ENCODE measurements around the gene KCTD7.
"Not testable (repeated sequence)": the region's sequence is repeated elsewhere in the genome, so short reads cannot be mapped to it uniquely, and the experiment has no call there.

Gene KCTD7

GRCh38 chr7:66639773-66640172, 11.1 kb downstream of the KCTD7 start:
- peaks cover 61% of the 10 kb centered on the region for H3K36me3 ChIP-seq (ENCODE audit: insufficient read depth, low read length)
- no peak overlapping the region for H3K4me3 ChIP-seq (ENCODE audit: low read length)
- no peaks in the 10 kb centered on the region for H3K9me3 ChIP-seq (replicated peaks; ENCODE audit: low read length)
- no peaks in the 10 kb centered on the region for H3K27me3 ChIP-seq (ENCODE audit: control insufficient read depth, insufficient read depth, low read length)
- no peak overlapping the region for H3K9ac ChIP-seq (ENCODE audit: low read depth, low read length)
- H3K4me1 ChIP-seq (ENCODE audit: control insufficient read depth, insufficient read depth, low read length): peaks cover 7% of the 10 kb centered on the region
- no peak overlapping the region for H3K4me2 ChIP-seq (ENCODE audit: low read length)

GRCh38 chr7:66640802-66641525, 12.3 kb downstream of the KCTD7 start:
- no peak overlapping the region for H3K4me2 ChIP-seq (ENCODE audit: low read length)
- no peaks in the 10 kb centered on the region for H3K27me3 ChIP-seq (ENCODE audit: control insufficient read depth, insufficient read depth, low read length)
- no peak overlapping the region for H3K4me3 ChIP-seq (ENCODE audit: low read length)
- peaks cover 63% of the 10 kb centered on the region for H3K36me3 ChIP-seq (ENCODE audit: insufficient read depth, low read length)
- H3K9me3 ChIP-seq (replicated peaks; ENCODE audit: low read length): no peaks in the 10 kb centered on the region
- H3K9ac ChIP-seq (ENCODE audit: low read depth, low read length): no peak overlapping the region
- peaks cover 3% of the 10 kb centered on the region for H3K4me1 ChIP-seq (ENCODE audit: control insufficient read depth, insufficient read depth, low read length)

- peaks cover 63% of the 10 kb centered on the region for H3K36me3 ChIP-seq (ENCODE audit: insufficient read depth, low read length)
Observed at GRCh38 chr7:66641526-66641871, 12.8 kb downstream of the KCTD7 start.

GRCh38 chr7:66642186-66642585, 13.5 kb downstream of the KCTD7 start:
- Histone ChIP-seq H3K4me1 (ENCODE audit: control insufficient read depth, insufficient read depth, low read length) (no peaks in the 10 kb centered on the region), H3K4me2 (ENCODE audit: low read length) (no peak overlapping the region), H3K4me3 (ENCODE audit: low read length) (no peak overlapping the region), H3K36me3 (ENCODE audit: insufficient read depth, low read length) (peaks cover 63% of the 10 kb centered on the region), H3K9ac (ENCODE audit: low read depth, low read length) (no peak overlapping the region), H3K9me3 (replicated peaks; ENCODE audit: low read length) (no peaks in the 10 kb centered on the region), H3K27me3 (ENCODE audit: control insufficient read depth, insufficient read depth, low read length) (no peaks in the 10 kb centered on the region)

More at GRCh38 chr7:66641526-66641871, 12.8 kb downstream of the KCTD7 start:
- Histone ChIP-seq H3K4me1 (ENCODE audit: control insufficient read depth, insufficient read depth, low read length) (no peaks in the 10 kb centered on the region), H3K4me2 (ENCODE audit: low read length) (no peak overlapping the region), H3K9me3 (replicated peaks; ENCODE audit: low read length) (no peaks in the 10 kb centered on the region), H3K4me3 (ENCODE audit: low read length) (no peak overlapping the region), H3K9ac (ENCODE audit: low read depth, low read length) (no peak overlapping the region), H3K27me3 (ENCODE audit: control insufficient read depth, insufficient read depth, low read length) (no peaks in the 10 kb centered on the region)

- Histone ChIP-seq H3K27me3 (ENCODE audit: control insufficient read depth, insufficient read depth, low read length) (no peaks in the 10 kb centered on the region), H3K36me3 (ENCODE audit: insufficient read depth, low read length) (peaks cover 58% of the 10 kb centered on the region), H3K4me1 (ENCODE audit: control insufficient read depth, insufficient read depth, low read length) (no peaks in the 10 kb centered on the region), H3K9ac (ENCODE audit: low read depth, low read length) (no peak overlapping the region), H3K4me2 (ENCODE audit: low read length) (no peak overlapping the region), H3K4me3 (ENCODE audit: low read length) (no peak overlapping the region), H3K9me3 (replicated peaks; ENCODE audit: low read length) (no peaks in the 10 kb centered on the region)
Observed at GRCh38 chr7:66642932-66643331, 14.3 kb downstream of the KCTD7 start.

GRCh38 chr7:66643395-66643794, 14.7 kb downstream of the KCTD7 start:
- H3K4me2 ChIP-seq (ENCODE audit: low read length): no peak overlapping the region
- H3K27me3 ChIP-seq (ENCODE audit: control insufficient read depth, insufficient read depth, low read length): no peaks in the 10 kb centered on the region
- no peak overlapping the region for H3K9ac ChIP-seq (ENCODE audit: low read depth, low read length)
- H3K4me3 ChIP-seq (ENCODE audit: low read length): no peak overlapping the region
- no peaks in the 10 kb centered on the region for H3K9me3 ChIP-seq (replicated peaks; ENCODE audit: low read length)
- H3K36me3 ChIP-seq (ENCODE audit: insufficient read depth, low read length): peaks cover 53% of the 10 kb centered on the region
- no peaks in the 10 kb centered on the region for H3K4me1 ChIP-seq (ENCODE audit: control insufficient read depth, insufficient read depth, low read length)

GRCh38 chr7:66651026-66651425, 22.3 kb downstream of the KCTD7 start:
- not testable (repeated sequence) for H3K4me1 ChIP-seq (ENCODE audit: control insufficient read depth, insufficient read depth, low read length); H3K4me2 ChIP-seq (ENCODE audit: low read length); H3K4me3 ChIP-seq (ENCODE audit: low read length); H3K9ac ChIP-seq (ENCODE audit: low read depth, low read length); H3K36me3 ChIP-seq (ENCODE audit: insufficient read depth, low read length); H3K9me3 ChIP-seq (replicated peaks; ENCODE audit: low read length); H3K27me3 ChIP-seq (ENCODE audit: control insufficient read depth, insufficient read depth, low read length)

GRCh38 chr7:66653719-66654274, 25.1 kb downstream of the KCTD7 start:
- H3K27me3 ChIP-seq (ENCODE audit: control insufficient read depth, insufficient read depth, low read length); H3K9me3 ChIP-seq (replicated peaks; ENCODE audit: low read length); H3K4me1 ChIP-seq (ENCODE audit: control insufficient read depth, insufficient read depth, low read length); H3K36me3 ChIP-seq (ENCODE audit: insufficient read depth, low read length): not testable (repeated sequence)
- Histone ChIP-seq H3K9ac (ENCODE audit: low read depth, low read length) (peak overlapping the region; percentile 98), H3K4me2 (ENCODE audit: low read length) (peak overlapping the region; percentile 97), H3K4me3 (ENCODE audit: low read length) (peak overlapping the region; percentile 96)

- Histone ChIP-seq H3K9me3 (replicated peaks; ENCODE audit: low read length) (no peaks in the 10 kb centered on the region), H3K4me3 (ENCODE audit: low read length) (peak overlapping the region; percentile 96), H3K9ac (ENCODE audit: low read depth, low read length) (peak overlapping the region; percentile 98)
Observed at GRCh38 chr7:66654275-66655112, 25.8 kb downstream of the KCTD7 start.

GRCh38 chr7:66655113-66655806, 26.6 kb downstream of the KCTD7 start:
- not testable (repeated sequence) for H3K27me3 ChIP-seq (ENCODE audit: control insufficient read depth, insufficient read depth, low read length); H3K9me3 ChIP-seq (replicated peaks; ENCODE audit: low read length); H3K36me3 ChIP-seq (ENCODE audit: insufficient read depth, low read length); H3K4me1 ChIP-seq (ENCODE audit: control insufficient read depth, insufficient read depth, low read length)
- peak overlapping the region; percentile 96 for H3K4me3 ChIP-seq (ENCODE audit: low read length)
- H3K9ac ChIP-seq (ENCODE audit: low read depth, low read length): peak overlapping the region; percentile 98
- peak overlapping the region; percentile 97 for H3K4me2 ChIP-seq (ENCODE audit: low read length)

More at GRCh38 chr7:66654275-66655112, 25.8 kb downstream of the KCTD7 start:
- peak overlapping the region; percentile 97 for H3K4me2 ChIP-seq (ENCODE audit: low read length)
- no peaks in the 10 kb centered on the region for H3K27me3 ChIP-seq (ENCODE audit: control insufficient read depth, insufficient read depth, low read length)
- H3K4me1 ChIP-seq (ENCODE audit: control insufficient read depth, insufficient read depth, low read length): peaks cover 7% of the 10 kb centered on the region
- H3K36me3 ChIP-seq (ENCODE audit: insufficient read depth, low read length): peaks cover 5% of the 10 kb centered on the region

- Histone ChIP-seq H3K4me3 (ENCODE audit: low read length) (peak overlapping the region; percentile 96), H3K4me2 (ENCODE audit: low read length) (peak overlapping the region; percentile 97)
Observed at GRCh38 chr7:66655826-66656485, 27.3 kb downstream of the KCTD7 start.

More at GRCh38 chr7:66655826-66656485, 27.3 kb downstream of the KCTD7 start:
- not testable (repeated sequence) for H3K4me1 ChIP-seq (ENCODE audit: control insufficient read depth, insufficient read depth, low read length); H3K9me3 ChIP-seq (replicated peaks; ENCODE audit: low read length); H3K36me3 ChIP-seq (ENCODE audit: insufficient read depth, low read length); H3K27me3 ChIP-seq (ENCODE audit: control insufficient read depth, insufficient read depth, low read length)
- peak overlapping the region; percentile 98 for H3K9ac ChIP-seq (ENCODE audit: low read depth, low read length)

All from skeletal muscle satellite cell (primary cell).